HEK293 (cell line): ENCODE measurements around the gene CCKAR.

Experiments used
- CTCF ChIA-PET: fragments of 350-600 bp; formaldehyde crosslinking; extraction: SDS; loops from one replicate; lab custom pipeline; 2021; ENCODE audit warnings: antibody characterized with exemption; lab: Yijun Ruan, JAX
- POLR2A ChIA-PET: fragments of 300-600 bp; formaldehyde crosslinking; extraction: SDS; loops from one replicate; lab custom pipeline; 2020; ENCODE audit warnings: antibody characterized with exemption, inconsistent platforms; lab: Yijun Ruan, JAX
- H3K27ac ChIP-seq: fragments of 200-500 bp; sonication (Bioruptor generic); 2 replicates; pipeline ENCODE4 v1.5.1; 2014; ENCODE audit warnings: low read depth, low read length, control low read depth, inconsistent platforms; ENCODE audit errors: extremely low read depth
- H3K36me3 ChIP-seq, 2 experiments: fragments of 200-500 bp in 1 of 2; sonication (Bioruptor generic) in 1 of 2; 1 replicate in 1 of 2; 2 replicates in 1 of 2; pipeline ENCODE4 v1.5.1; 2014 to 2017; ENCODE audit warnings: inconsistent platforms in 2 of 2, low read length in 2 of 2; ENCODE audit not compliant: control insufficient read depth in 2 of 2, insufficient read depth in 1 of 2
- H3K4me1 ChIP-seq: fragments of 200-500 bp; sonication (Bioruptor generic); 2 replicates; pipeline ENCODE4 v1.5.1; 2014; ENCODE audit warnings: mild to moderate bottlenecking, low read length, inconsistent platforms; ENCODE audit not compliant: control insufficient read depth, insufficient read depth
- H3K4me3 ChIP-seq: 2 replicates; pipeline ENCODE4 v1.5.1; 2011; ENCODE audit warnings: low read depth, mild to moderate bottlenecking, control low read depth, low read length, moderate library complexity
- H3K9me3 ChIP-seq: fragments of 200-500 bp; sonication (Bioruptor generic); 2 replicates; pipeline ENCODE4 v1.5.1; 2014; ENCODE audit warnings: low read depth, low read length, inconsistent platforms; ENCODE audit not compliant: control insufficient read depth, insufficient read depth
- BCL11A ChIP-seq: fragments of 450-650 bp; formaldehyde crosslinking; IDR thresholded peaks from 2 replicates; pipeline ENCODE4 v1.5.1; 2016; ENCODE audit warnings: low read depth, missing biosample characterization, missing genetic modification characterization
- CTCF ChIP-seq: fragments of 450-650 bp; formaldehyde crosslinking; IDR thresholded peaks from 2 replicates; pipeline ENCODE4 v1.5.1; 2016; ENCODE audit warnings: missing biosample characterization, missing genetic modification characterization
- HOXC10 ChIP-seq: sonication (generic); formaldehyde crosslinking; IDR thresholded peaks from 2 replicates; pipeline ENCODE4 v1.8.1; 2023; ENCODE audit warnings: mild to moderate bottlenecking, missing genetic modification reagents
- KLF17 ChIP-seq: fragments of 450-650 bp; formaldehyde crosslinking; IDR thresholded peaks from 2 replicates; pipeline ENCODE4 v1.5.1; 2016; ENCODE audit warnings: missing biosample characterization, missing genetic modification characterization
- MEIS1 ChIP-seq: sonication (generic); formaldehyde crosslinking; IDR thresholded peaks from 2 replicates; pipeline ENCODE4 v1.8.1; 2022; ENCODE audit warnings: missing genetic modification reagents, mild to moderate bottlenecking, borderline replicate concordance
- MZF1 ChIP-seq: fragments of 450-650 bp; formaldehyde crosslinking; IDR thresholded peaks from 2 replicates; pipeline ENCODE4 v1.5.1; 2017; ENCODE audit warnings: missing biosample characterization, missing genetic modification characterization, borderline replicate concordance
- SALL2 ChIP-seq: fragments of 450-650 bp; formaldehyde crosslinking; IDR thresholded peaks from 2 replicates; pipeline ENCODE4 v1.5.0; 2017; ENCODE audit warnings: missing biosample characterization, mild to moderate bottlenecking, missing genetic modification characterization, borderline replicate concordance
- SCRT1 ChIP-seq: fragments of 450-650 bp; formaldehyde crosslinking; IDR thresholded peaks from 2 replicates; pipeline ENCODE4 v1.5.1; 2016; ENCODE audit warnings: missing biosample characterization, missing genetic modification characterization, borderline replicate concordance
- SETDB1 ChIP-seq: IDR thresholded peaks from one replicate; pipeline ENCODE4 v1.6.1; 2017; ENCODE audit warnings: mild to moderate bottlenecking, low read length, moderate library complexity, mixed read lengths; ENCODE audit not compliant: insufficient read length
- ZBTB49 ChIP-seq: fragments of 450-650 bp; formaldehyde crosslinking; IDR thresholded peaks from 2 replicates; pipeline ENCODE4 v1.5.1; 2016; ENCODE audit warnings: missing biosample characterization, missing genetic modification characterization, low read depth
- ZNF155 ChIP-seq: fragments of 450-650 bp; formaldehyde crosslinking; IDR thresholded peaks from 2 replicates; pipeline ENCODE4 v1.5.1; 2016; ENCODE audit warnings: missing biosample characterization, missing genetic modification characterization
- ZNF202 ChIP-seq: fragments of 450-650 bp; formaldehyde crosslinking; IDR thresholded peaks from 2 replicates; pipeline ENCODE4 v1.5.1; 2016; ENCODE audit warnings: missing biosample characterization, missing genetic modification characterization, borderline replicate concordance
- ZNF280D ChIP-seq: fragments of 450-650 bp; formaldehyde crosslinking; IDR thresholded peaks from 2 replicates; pipeline ENCODE4 v1.5.1; 2016; ENCODE audit warnings: missing biosample characterization, missing genetic modification characterization
- ZNF324 ChIP-seq: fragments of 450-650 bp; formaldehyde crosslinking; IDR thresholded peaks from 2 replicates; pipeline ENCODE4 v1.5.1; 2016; ENCODE audit warnings: missing biosample characterization, missing genetic modification characterization
- ZNF404 ChIP-seq: fragments of 450-650 bp; formaldehyde crosslinking; IDR thresholded peaks from 2 replicates; pipeline ENCODE4 v1.5.1; 2017; ENCODE audit warnings: missing biosample characterization, missing genetic modification characterization
- ZNF510 ChIP-seq: fragments of 450-650 bp; formaldehyde crosslinking; IDR thresholded peaks from 2 replicates; pipeline ENCODE4 v1.5.1; 2018; ENCODE audit warnings: mild to moderate bottlenecking, missing genetic modification characterization, missing biosample characterization; ENCODE audit not compliant: insufficient replicate concordance
- ZNF560 ChIP-seq: fragments of 450-650 bp; formaldehyde crosslinking; IDR thresholded peaks from 2 replicates; pipeline ENCODE4 v1.5.1; 2017; ENCODE audit warnings: missing biosample characterization, missing genetic modification characterization, borderline replicate concordance
- ZNF629 ChIP-seq: fragments of 450-650 bp; formaldehyde crosslinking; IDR thresholded peaks from 2 replicates; pipeline ENCODE4 v1.5.1; 2017; ENCODE audit warnings: missing biosample characterization, missing genetic modification characterization
- ZNF645 ChIP-seq: fragments of 450-650 bp; formaldehyde crosslinking; IDR thresholded peaks from 2 replicates; pipeline ENCODE4; 2016; ENCODE audit warnings: missing biosample characterization, missing genetic modification characterization
- ZNF660 ChIP-seq: fragments of 450-650 bp; IDR thresholded peaks from 2 replicates; pipeline ENCODE4 v1.5.1; 2018; ENCODE audit warnings: missing biosample characterization, mild to moderate bottlenecking, missing genetic modification characterization
- ZNF707 ChIP-seq: fragments of 450-650 bp; formaldehyde crosslinking; IDR thresholded peaks from 2 replicates; pipeline ENCODE4 v1.5.1; 2016; ENCODE audit warnings: missing biosample characterization, missing genetic modification characterization

The CCKAR gene

GRCh38 chr4:26485684-26486083 lies 4.6 kb downstream of the CCKAR start (continued):
- TF ChIP-seq ZBTB49 (tag by site-specific recombination) (no peak), BCL11A (tag by site-specific recombination) (no peak), MEIS1 (no peak), SCRT1 (tag by site-specific recombination) (no peak)

- Histone ChIP-seq H3K4me3 (no peak overlapping the region), H3K27ac (peak overlapping the region; percentile 51), H3K36me3 (no peaks in the 10 kb centered on the region), H3K9me3 (no peaks in the 10 kb centered on the region), H3K4me1 (peaks cover 7% of the 10 kb centered on the region; the same call in 1 of the 2 replicates)
- POLR2A ChIA-PET = interaction anchor here (1.4 kb wide), 1 partner anchor 84 kb away, joined by 7 read pairs; no protein-coding TSS in a partner anchor
- TF ChIP-seq KLF17 (tag by site-specific recombination) (no peak), ZNF280D (tag by site-specific recombination) (no peak), ZNF560 (tag by site-specific recombination) (no peak), ZNF510 (tag by site-specific recombination) (no peak), ZNF404 (tag by site-specific recombination) (no peak), HOXC10 (CRISPR knock-in tag) (no peak), SALL2 (tag by site-specific recombination) (no peak), MZF1 (tag by site-specific recombination) (no peak), CTCF (tag by site-specific recombination) (no peak), ZNF324 (tag by site-specific recombination) (no peak), ZNF629 (no peak), ZNF660 (no peak), ZNF202 (tag by site-specific recombination) (no peak), ZNF707 (tag by site-specific recombination) (no peak), ZNF645 (no peak), SETDB1 (no peak), ZNF155 (no peak)
- CTCF ChIA-PET = no interaction called here
Observed at GRCh38 chr4:26484516-26484915, 5.8 kb downstream of the CCKAR start.
